T-helper 1 cell treated with Interleukin-12 subunit alpha and Interleukin-12 subunit beta and Interleukin-4 antibody, amounts not matched to agents 30 μg/mL and 1 μg/mL, for 36 hours (primary cell): ENCODE measurements around the gene GUCY2F.

Source experiments
- H3K27ac Mint-ChIP-seq: one replicate; pipeline ENCODE4 v1.8.0; 2021; ENCODE audit warnings: mild to moderate bottlenecking, mixed read lengths
- H3K27me3 Mint-ChIP-seq: one replicate; pipeline ENCODE4 v1.8.0; 2021; ENCODE audit warnings: low read depth, mixed read lengths
- H3K36me3 Mint-ChIP-seq: one replicate; pipeline ENCODE4 v1.8.0; 2021; ENCODE audit warnings: low read depth, mixed read lengths
- H3K4me1 Mint-ChIP-seq: one replicate; pipeline ENCODE4 v1.8.0; 2021; ENCODE audit warnings: low read depth, mixed read lengths
- H3K4me3 Mint-ChIP-seq: one replicate; pipeline ENCODE4 v1.8.0; 2021; ENCODE audit warnings: mild to moderate bottlenecking, moderate library complexity, mixed read lengths
- H3K9me3 Mint-ChIP-seq: one replicate; pipeline ENCODE4 v1.8.0; 2021; ENCODE audit warnings: mixed read lengths

The GUCY2F gene

DNA sequence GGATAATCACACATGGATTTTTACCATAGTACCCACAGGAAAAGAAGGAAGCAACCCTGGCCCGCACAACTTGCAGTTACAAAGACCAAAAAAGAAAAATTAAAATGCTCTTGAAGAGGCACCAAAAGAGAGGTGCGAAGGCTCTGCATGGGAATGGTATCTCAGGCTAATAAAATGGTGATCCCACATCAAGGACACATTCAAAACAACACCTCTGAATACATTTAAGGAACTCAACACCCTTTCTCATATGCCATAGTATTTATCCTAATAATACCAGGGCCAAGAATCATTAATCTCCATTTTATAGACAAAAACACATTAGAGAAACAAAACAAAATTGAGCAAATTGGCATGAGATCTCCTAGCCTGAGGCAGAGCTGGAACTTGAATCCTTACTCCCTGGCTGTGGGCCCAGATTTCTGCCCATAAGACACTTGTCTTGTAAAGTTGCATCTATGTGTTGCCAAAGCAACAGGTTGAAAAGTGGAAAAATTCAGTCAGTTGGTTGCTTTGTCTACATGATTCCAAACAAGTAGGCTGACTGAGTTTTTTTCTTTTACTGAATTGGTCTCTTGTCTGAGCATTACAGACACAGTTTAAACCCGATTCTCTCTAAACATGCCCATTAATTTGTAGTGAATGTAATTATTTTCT is 33.5 kb downstream of the GUCY2F start:
- H3K9me3 Mint-ChIP-seq = no peaks in the 10 kb centered on the region
- no peaks in the 10 kb centered on the region for H3K27me3 Mint-ChIP-seq
- no peak overlapping the region for H3K4me3 Mint-ChIP-seq
- no peaks in the 10 kb centered on the region for H3K4me1 Mint-ChIP-seq
- no peaks in the 10 kb centered on the region for H3K36me3 Mint-ChIP-seq
- H3K27ac Mint-ChIP-seq = no peak overlapping the region

DNA sequence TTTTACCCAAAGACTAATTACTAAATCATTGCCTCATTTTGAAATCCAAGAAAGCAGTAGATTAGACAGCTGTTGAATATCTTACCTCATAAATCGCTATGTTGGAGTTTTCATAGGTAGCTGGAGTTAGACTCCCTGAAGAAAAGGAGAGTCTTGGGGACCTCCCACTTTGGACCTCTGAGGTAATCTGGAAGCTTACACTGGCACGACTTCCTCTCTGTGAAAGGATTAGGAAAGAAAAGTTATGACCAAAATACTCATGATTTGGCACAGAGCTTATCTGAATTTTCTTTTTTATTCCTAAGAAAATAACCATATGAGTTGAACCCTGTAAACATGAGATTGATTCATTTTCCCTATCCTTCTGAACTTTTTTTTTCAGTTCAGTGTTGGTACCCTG is 40.6 kb downstream of the GUCY2F start:
- no peak overlapping the region for H3K27ac Mint-ChIP-seq
- H3K4me3 Mint-ChIP-seq = no peak overlapping the region

DNA sequence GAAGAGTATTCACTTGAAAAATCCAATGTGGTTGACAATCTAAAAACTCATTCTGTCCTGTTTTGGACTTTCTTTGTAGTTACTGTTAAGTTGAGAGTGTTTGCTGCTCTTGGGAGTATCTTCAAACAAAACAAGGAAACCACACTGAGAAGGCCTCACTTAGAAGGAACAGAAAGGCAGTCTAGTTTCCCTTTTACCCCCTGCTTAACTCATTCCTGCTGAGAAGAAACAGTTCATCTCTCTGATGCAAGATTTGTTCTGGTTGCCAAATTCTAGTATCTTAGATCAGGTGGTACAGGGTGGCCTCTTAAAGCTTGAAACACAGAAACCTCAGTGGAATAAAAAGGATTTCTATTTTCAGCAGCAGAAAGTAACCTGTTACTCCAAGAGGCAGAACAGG is 41.4 kb downstream of the GUCY2F start:
- Mint-ChIP-seq H3K9me3 (no peaks in the 10 kb centered on the region), H3K4me1 (no peaks in the 10 kb centered on the region), H3K4me3 (no peak overlapping the region), H3K27me3 (no peaks in the 10 kb centered on the region), H3K27ac (no peak overlapping the region), H3K36me3 (no peaks in the 10 kb centered on the region)

More for the DNA sequence above, 40.6 kb downstream of the GUCY2F start:
- H3K27me3 Mint-ChIP-seq = no peaks in the 10 kb centered on the region
- no peaks in the 10 kb centered on the region for H3K4me1 Mint-ChIP-seq
- H3K9me3 Mint-ChIP-seq = no peaks in the 10 kb centered on the region
- no peaks in the 10 kb centered on the region for H3K36me3 Mint-ChIP-seq

DNA sequence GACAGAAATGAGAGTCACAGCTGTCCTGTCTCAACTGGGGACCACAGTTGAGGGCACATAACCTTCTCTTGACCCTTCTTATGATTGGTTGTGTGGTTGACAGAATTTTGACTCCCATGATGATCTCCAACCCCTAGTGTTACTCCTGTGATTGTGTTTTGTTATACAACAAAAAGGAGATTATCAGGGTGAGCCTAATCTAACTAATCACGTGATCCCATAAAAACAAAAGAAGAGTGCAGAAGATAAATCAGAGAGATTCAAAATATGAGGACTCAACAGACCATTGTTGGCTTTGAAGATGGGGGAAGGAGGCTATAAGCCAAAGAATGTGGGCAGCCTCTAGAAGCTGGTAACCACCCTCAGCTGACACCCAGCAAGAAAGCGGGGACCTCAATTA is 72.7 kb downstream of the GUCY2F start:
- no peaks in the 10 kb centered on the region for H3K9me3 Mint-ChIP-seq
- no peak overlapping the region for H3K27ac Mint-ChIP-seq
- H3K4me3 Mint-ChIP-seq = no peak overlapping the region
- no peaks in the 10 kb centered on the region for H3K27me3 Mint-ChIP-seq
- no peaks in the 10 kb centered on the region for H3K36me3 Mint-ChIP-seq
- no peaks in the 10 kb centered on the region for H3K4me1 Mint-ChIP-seq

DNA sequence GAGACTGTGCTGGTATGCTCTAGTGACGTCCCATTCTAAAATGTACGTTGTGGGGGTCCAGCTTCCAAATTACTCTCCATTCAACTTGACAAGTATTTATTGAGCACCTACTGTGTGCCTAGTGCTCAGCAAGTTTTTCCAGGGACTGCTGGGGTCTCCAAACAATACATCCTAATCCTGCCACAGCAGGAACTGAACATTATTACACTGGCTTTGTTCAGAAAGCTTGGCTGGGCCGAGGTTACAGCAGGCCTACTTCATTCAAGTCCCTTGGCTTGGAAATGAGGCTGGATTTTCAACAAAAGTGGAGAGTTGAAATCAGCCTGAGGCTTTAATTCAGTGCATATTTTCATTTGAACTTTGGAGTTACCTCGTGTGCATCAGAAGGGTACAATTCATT is 78.0 kb downstream of the GUCY2F start:
- Mint-ChIP-seq H3K4me1 (no peaks in the 10 kb centered on the region), H3K27ac (no peak overlapping the region), H3K4me3 (no peak overlapping the region), H3K36me3 (no peaks in the 10 kb centered on the region), H3K27me3 (no peaks in the 10 kb centered on the region), H3K9me3 (no peaks in the 10 kb centered on the region)

DNA sequence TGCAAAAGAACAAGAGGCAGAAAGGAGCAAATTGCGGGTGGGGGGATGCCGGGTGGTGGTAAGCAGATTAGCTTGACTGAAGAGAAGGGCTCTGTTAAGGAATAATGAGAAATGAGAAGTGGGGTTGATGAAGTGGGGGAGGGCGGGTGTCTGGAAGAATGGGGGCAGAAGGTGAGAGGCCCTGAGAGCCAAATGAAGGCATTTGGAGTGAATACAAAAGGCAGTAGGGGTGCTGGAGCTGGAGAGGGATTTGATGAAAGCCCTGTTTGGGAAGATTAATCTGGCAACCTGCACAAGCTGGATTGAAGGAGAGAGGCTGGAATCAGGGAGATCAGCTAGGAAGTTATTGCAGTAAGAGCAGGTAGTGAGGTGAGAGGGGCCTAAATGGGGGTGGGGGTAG is 82.1 kb downstream of the GUCY2F start:
- no peaks in the 10 kb centered on the region for H3K9me3 Mint-ChIP-seq
- no peak overlapping the region for H3K4me3 Mint-ChIP-seq
- no peaks in the 10 kb centered on the region for H3K36me3 Mint-ChIP-seq
- H3K27me3 Mint-ChIP-seq = no peaks in the 10 kb centered on the region
- no peak overlapping the region for H3K27ac Mint-ChIP-seq
- no peaks in the 10 kb centered on the region for H3K4me1 Mint-ChIP-seq

DNA sequence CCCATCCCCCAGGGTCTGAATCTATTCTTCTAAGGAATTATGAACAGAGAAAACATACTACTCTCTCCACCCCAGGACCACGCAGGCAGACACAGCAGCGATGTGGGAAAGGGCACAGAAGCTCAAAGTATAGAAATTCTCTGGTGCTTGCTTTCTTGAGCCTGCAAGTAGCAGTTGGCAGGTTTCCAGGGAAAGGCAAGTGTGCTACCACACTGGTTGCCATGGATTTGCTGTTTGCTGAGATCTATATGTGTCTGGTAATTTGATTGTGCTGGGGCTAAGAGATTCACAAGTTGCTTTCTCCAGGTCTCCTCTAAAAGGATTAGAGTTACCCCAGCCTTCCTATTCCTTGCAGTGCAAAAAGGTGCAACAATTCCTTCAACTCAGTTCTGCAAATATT is 83.1 kb downstream of the GUCY2F start:
- H3K4me1 Mint-ChIP-seq = no peaks in the 10 kb centered on the region
- no peaks in the 10 kb centered on the region for H3K27me3 Mint-ChIP-seq
- no peaks in the 10 kb centered on the region for H3K36me3 Mint-ChIP-seq
- no peak overlapping the region for H3K4me3 Mint-ChIP-seq
- H3K27ac Mint-ChIP-seq = no peak overlapping the region
- no peaks in the 10 kb centered on the region for H3K9me3 Mint-ChIP-seq

DNA sequence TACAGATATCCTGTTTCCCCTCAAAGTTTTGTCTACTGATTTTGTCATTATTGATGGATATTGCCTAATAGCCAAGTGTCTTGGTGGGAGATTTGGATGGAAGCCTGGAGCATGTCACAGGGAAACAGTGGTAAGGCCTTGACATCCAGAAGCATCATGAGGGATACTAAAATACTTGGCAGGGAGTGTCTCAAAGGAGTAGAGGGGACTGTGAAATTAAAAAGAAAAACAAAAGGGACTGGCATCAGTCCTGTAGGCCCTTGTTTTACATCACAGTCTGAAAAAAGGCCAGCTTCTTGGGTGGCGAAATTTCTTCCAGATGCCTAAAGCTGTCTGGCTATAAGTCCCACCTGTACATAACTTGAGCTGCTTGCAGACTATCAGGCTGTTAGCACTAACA is 83.8 kb downstream of the GUCY2F start:
- no peak overlapping the region for H3K4me3 Mint-ChIP-seq
- no peak overlapping the region for H3K27ac Mint-ChIP-seq

DNA sequence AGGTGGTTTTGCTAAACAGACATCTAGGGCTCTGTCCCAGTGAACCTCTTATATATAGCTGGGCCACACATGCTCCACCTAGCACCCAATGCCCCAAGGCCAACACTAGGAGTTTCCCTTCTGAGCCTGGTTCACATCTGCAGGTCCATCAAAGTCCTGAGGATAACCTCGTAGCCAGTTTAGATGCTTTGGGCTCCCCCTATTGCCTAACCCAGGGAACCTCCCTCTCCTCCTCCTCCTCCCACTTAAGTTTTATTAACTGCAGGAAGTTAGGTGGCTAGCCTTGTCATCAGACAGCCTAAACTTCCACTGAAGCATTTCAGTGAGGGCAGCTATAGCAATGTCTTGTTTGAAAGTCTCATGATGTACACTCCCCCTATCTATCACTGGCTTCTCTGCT is 88.0 kb downstream of the GUCY2F start:
- H3K4me3 Mint-ChIP-seq = no peak overlapping the region
- H3K36me3 Mint-ChIP-seq = no peaks in the 10 kb centered on the region
- no peak overlapping the region for H3K27ac Mint-ChIP-seq
- H3K4me1 Mint-ChIP-seq = no peaks in the 10 kb centered on the region
- no peaks in the 10 kb centered on the region for H3K27me3 Mint-ChIP-seq
- no peaks in the 10 kb centered on the region for H3K9me3 Mint-ChIP-seq

More for the DNA sequence above, 83.8 kb downstream of the GUCY2F start:
- Mint-ChIP-seq H3K9me3 (no peaks in the 10 kb centered on the region), H3K27me3 (no peaks in the 10 kb centered on the region), H3K4me1 (no peaks in the 10 kb centered on the region), H3K36me3 (no peaks in the 10 kb centered on the region)

DNA sequence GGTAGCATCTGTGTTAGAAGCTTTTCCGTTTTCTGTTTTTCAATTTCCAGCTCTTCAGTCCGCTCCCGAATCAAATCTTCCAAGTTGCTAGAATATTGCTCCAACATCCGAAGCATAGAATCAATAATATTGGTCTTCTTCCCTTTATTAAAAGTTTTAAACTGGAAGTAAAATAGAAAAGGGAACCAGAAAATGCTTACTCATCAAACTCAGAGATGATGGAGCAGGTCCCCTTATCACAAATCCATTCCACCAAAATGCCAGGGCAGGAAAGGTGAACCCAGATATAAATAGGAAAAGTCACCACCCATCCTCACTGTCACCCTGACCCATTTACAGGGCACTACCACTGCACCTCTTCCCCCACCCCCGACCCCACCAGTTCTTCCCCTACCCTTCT is 89.0 kb downstream of the GUCY2F start:
- Mint-ChIP-seq H3K27me3 (no peaks in the 10 kb centered on the region), H3K4me1 (no peaks in the 10 kb centered on the region), H3K4me3 (no peak overlapping the region), H3K9me3 (no peaks in the 10 kb centered on the region), H3K27ac (no peak overlapping the region), H3K36me3 (no peaks in the 10 kb centered on the region)

DNA sequence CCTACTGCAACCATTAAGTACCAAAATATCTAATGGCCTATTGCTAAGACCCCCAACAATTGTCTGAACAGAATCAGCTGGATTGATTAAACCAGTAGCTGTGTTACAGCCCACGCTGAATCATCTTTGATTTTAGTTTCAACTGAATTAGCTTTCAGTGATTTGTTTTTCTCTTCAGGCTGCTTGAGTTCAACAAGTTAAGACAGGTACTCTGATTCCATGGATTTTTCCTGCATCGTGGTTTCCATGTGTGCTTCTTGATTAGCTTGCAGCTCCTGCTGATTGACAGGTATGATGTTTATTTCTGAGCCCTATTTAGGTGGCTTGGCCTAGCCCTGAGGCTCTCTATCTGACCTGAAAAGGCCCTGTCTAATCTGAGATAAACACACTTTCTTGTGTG is 91.3 kb downstream of the GUCY2F start:
- no peaks in the 10 kb centered on the region for H3K9me3 Mint-ChIP-seq
- H3K27ac Mint-ChIP-seq = no peak overlapping the region
- no peaks in the 10 kb centered on the region for H3K27me3 Mint-ChIP-seq
- no peak overlapping the region for H3K4me3 Mint-ChIP-seq
- no peaks in the 10 kb centered on the region for H3K4me1 Mint-ChIP-seq
- H3K36me3 Mint-ChIP-seq = no peaks in the 10 kb centered on the region

DNA sequence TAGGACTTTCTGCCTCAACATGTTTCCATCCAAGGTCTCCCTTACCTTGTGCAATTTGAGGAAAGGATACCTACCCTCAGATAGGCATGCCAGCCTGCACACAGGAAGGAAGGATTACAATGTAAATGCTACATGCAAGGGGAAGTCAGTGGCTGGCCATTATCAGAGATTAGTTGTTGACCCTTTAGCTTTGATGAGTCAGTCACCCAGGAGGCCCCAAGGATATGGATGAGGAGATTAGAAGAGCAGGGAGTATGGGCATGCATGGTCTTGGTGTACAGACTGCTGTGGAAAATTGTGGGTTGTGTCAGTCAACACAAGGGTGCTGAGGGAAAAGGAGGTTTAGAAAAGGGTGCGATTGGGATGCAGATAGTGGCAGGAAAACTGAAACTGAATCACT is 92.0 kb downstream of the GUCY2F start:
- Mint-ChIP-seq H3K4me1 (no peaks in the 10 kb centered on the region), H3K27ac (no peak overlapping the region), H3K36me3 (no peaks in the 10 kb centered on the region), H3K27me3 (no peaks in the 10 kb centered on the region), H3K4me3 (no peak overlapping the region), H3K9me3 (no peaks in the 10 kb centered on the region)

DNA sequence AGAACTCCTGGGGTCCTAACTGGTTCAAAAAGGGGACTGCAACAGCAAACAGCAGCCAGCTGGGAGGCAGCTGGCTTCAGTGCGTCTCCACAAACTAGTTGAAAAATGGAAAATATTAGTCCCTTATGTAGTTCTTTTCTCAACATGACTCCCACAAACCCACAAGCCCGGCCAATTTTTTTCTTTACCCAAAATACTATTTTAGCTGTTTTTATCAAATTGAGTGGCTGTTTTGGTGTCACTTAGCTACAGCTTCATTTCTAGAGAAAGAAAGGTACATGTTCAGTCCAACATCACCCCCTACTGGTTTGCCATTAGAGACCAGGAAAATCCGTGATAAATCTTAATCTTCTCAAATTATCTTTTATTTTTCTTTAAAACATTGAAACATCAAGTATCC is 97.2 kb downstream of the GUCY2F start:
- H3K4me3 Mint-ChIP-seq = no peak overlapping the region
- H3K36me3 Mint-ChIP-seq = no peaks in the 10 kb centered on the region
- H3K27me3 Mint-ChIP-seq = no peaks in the 10 kb centered on the region
- H3K27ac Mint-ChIP-seq = no peak overlapping the region
- no peaks in the 10 kb centered on the region for H3K9me3 Mint-ChIP-seq
- H3K4me1 Mint-ChIP-seq = no peaks in the 10 kb centered on the region

DNA sequence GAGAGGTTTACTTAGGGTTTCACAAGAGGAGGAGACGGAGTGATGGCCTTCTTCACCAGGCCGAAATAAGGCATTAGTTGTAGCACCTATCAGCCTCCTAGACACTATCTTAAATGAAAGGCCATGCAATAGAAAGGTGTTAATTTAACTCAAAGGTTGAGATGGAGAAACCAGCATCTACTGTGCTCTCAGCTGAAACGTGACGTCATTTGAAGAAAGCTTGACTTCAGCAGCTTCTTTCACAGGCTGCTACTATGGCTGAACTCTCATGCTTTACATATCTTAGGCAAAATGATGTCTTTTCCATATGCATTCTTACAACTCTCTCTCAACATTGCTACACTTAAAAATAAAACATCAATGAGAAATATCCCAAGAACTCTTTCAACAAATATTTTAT is 99.6 kb downstream of the GUCY2F start:
- no peak overlapping the region for H3K4me3 Mint-ChIP-seq
- H3K4me1 Mint-ChIP-seq = no peaks in the 10 kb centered on the region
- no peak overlapping the region for H3K27ac Mint-ChIP-seq
- H3K9me3 Mint-ChIP-seq = no peaks in the 10 kb centered on the region
- no peaks in the 10 kb centered on the region for H3K27me3 Mint-ChIP-seq
- H3K36me3 Mint-ChIP-seq = no peaks in the 10 kb centered on the region

DNA sequence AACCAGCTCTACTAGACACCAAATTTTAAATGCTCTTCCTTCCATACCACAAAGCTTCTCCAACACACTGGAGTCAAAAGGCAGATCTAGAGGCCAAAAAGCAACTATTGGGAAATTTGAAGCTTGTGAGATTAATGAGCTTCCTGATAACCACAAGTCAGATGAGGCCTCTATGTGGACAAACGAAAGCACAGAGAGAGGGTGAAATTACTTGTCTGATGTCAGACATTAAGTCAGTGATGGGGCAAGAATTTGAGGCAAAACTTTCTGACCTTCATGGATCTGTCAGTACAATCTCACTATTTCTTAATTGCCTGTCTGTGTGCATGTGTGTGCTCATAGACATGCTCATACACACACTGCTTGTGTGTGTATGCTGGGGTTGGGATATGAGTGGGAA is 103.6 kb downstream of the GUCY2F start:
- no peaks in the 10 kb centered on the region for H3K9me3 Mint-ChIP-seq

More for the DNA sequence above, 103.6 kb downstream of the GUCY2F start:
- H3K27me3 Mint-ChIP-seq = no peaks in the 10 kb centered on the region
- no peaks in the 10 kb centered on the region for H3K36me3 Mint-ChIP-seq
- no peak overlapping the region for H3K4me3 Mint-ChIP-seq
- no peak overlapping the region for H3K27ac Mint-ChIP-seq
- no peaks in the 10 kb centered on the region for H3K4me1 Mint-ChIP-seq
